K562 (cell line): ENCODE measurements around the gene POMGNT1. TPM values are rescaled to one million over a fixed set of nuclear protein-coding genes. Genes with fewer than 3 reads are reported as not detected.

Experiments used
- ATAC-seq: fragments of 200-7000 bp; cut with Tn5 transposase; 3 replicates; pipeline ENCODE4 v1.9.1; 2020; ENCODE audit warnings: moderate library complexity
- BruUV-seq: library from RNA; stranded (reverse); fragments of 400-500 nt; replicated peaks from 2 replicates; lab custom pipeline; 2021; lab: Mats Ljungman, UMichigan
- CTCF ChIA-PET: fragments of 300-600 bp; formaldehyde crosslinking; extraction: SDS; loops from one replicate; lab custom pipeline; 2021; ENCODE audit warnings: low intra/inter-chr PET ratio; lab: Yijun Ruan, JAX
- POLR2A ChIA-PET: fragments of 300-600, 350-650 bp; sonication (Branson Sonifier 250); formaldehyde crosslinking; extraction: SDS; loops from one replicate; lab custom pipeline; 2021; ENCODE audit warnings: antibody characterized with exemption, inconsistent platforms; lab: Yijun Ruan, JAX
- DNase-seq, 4 experiments: peaks; one replicate each; pipeline versions ENCODE4 v3.0.0 to v3.0.0-alpha.2; 2011 to 2018; ENCODE audit warnings: low spot score in 3 of 4, mixed read lengths in 3 of 4; ENCODE audit errors: extremely low read depth in 1 of 4
- FAIRE-seq: peaks from 2 replicates; lab custom pipeline; 2011; peaks lifted over from hg19 to GRCh38; lab: Jason Lieb, UNC
- H2AFZ ChIP-seq: 2 replicates; pipeline ENCODE4 v1.6.0; 2011; ENCODE audit warnings: low read depth, low read length, control low read depth, inconsistent platforms
- H3K27ac ChIP-seq: fragments of 200-600 bp; 3 replicates; pipeline ENCODE4 v1.8.0; 2011; ENCODE audit warnings: low read depth, mild to moderate bottlenecking, control low read depth, inconsistent platforms, low read length, moderate library complexity, mixed read lengths; ENCODE audit errors: extremely low read depth
- H3K27me3 ChIP-seq, 2 experiments: fragments of 300-600 bp in 1 of 2; 2 replicates in 1 of 2; 3 replicates in 1 of 2; pipeline versions ENCODE4 v1.6.0 to v1.8.0; 2011; ENCODE audit warnings: inconsistent platforms in 2 of 2, low read length in 2 of 2, mild to moderate bottlenecking in 1 of 2, mixed read lengths in 1 of 2, moderate library complexity in 1 of 2; ENCODE audit not compliant: control insufficient read depth in 2 of 2, insufficient read depth in 2 of 2
- H3K36me3 ChIP-seq: fragments of 300-600 bp; 3 replicates; pipeline ENCODE4 v1.8.0; 2011; ENCODE audit warnings: mild to moderate bottlenecking, low read length, inconsistent platforms; ENCODE audit not compliant: control insufficient read depth, insufficient read depth
- H3K4me1 ChIP-seq, 2 experiments: fragments of 200-600 bp in 1 of 2; replicated peaks in 1 of 2; 2 replicates in 1 of 2; 3 replicates in 1 of 2; pipeline versions ENCODE4 v1.5.1 to v1.8.0; 2011; ENCODE audit warnings: inconsistent platforms in 2 of 2, low read length in 2 of 2, mild to moderate bottlenecking in 1 of 2, mixed read lengths in 1 of 2, moderate library complexity in 1 of 2; ENCODE audit not compliant: control insufficient read depth in 2 of 2, insufficient read depth in 2 of 2
- H3K4me2 ChIP-seq: 2 replicates; pipeline ENCODE4 v1.6.1; 2011; ENCODE audit warnings: low read length, control low read depth, inconsistent platforms, mixed read lengths; ENCODE audit not compliant: insufficient read depth
- H3K4me3 ChIP-seq: fragments of 200-600 bp; sonication (generic), shearing (Covaris generic); 2 replicates; pipeline ENCODE4 v1.5.1; 2016; ENCODE audit warnings: control low read depth, inconsistent platforms
- H3K79me2 ChIP-seq: fragments of 200-600 bp; 3 replicates; pipeline ENCODE4 v1.8.0; 2011; ENCODE audit warnings: low read length, inconsistent platforms; ENCODE audit not compliant: control insufficient read depth, insufficient read depth
- H3K9ac ChIP-seq, 2 experiments: 2 replicates each; pipeline versions ENCODE4 v1.6.0 to v1.6.1; 2011; ENCODE audit warnings: low read depth in 2 of 2, low read length in 2 of 2, control low read depth in 1 of 2, inconsistent platforms in 1 of 2, mild to moderate bottlenecking in 1 of 2, mixed read lengths in 1 of 2; ENCODE audit not compliant: insufficient read depth in 1 of 2
- H3K9me1 ChIP-seq: one replicate; pipeline ENCODE4 v1.6.0; 2011; ENCODE audit warnings: inconsistent platforms, mild to moderate bottlenecking, low read length, moderate library complexity; ENCODE audit not compliant: control insufficient read depth, insufficient read depth
- H3K9me3 ChIP-seq: replicated peaks from 2 replicates; pipeline ENCODE4 v1.5.1; 2011; ENCODE audit warnings: low read depth, low read length, inconsistent platforms; ENCODE audit not compliant: control insufficient read depth, insufficient read depth
- H4K20me1 ChIP-seq: replicated peaks from 2 replicates; pipeline ENCODE4 v1.6.1; 2011; ENCODE audit warnings: low read length, inconsistent platforms, mixed read lengths; ENCODE audit not compliant: control insufficient read depth, insufficient read depth
- NCOA1 ChIP-seq: fragments of 450-650 bp; IDR thresholded peaks from 2 replicates; pipeline ENCODE4 v1.6.1; 2016; ENCODE audit warnings: low read depth
- WGBS: fragments of 100-300 bp; shearing (Covaris generic); methylation state at CpG from one replicate; pipeline ENCODE4 v1.1.6; 2016; ENCODE audit warnings: low coverage, mixed read lengths; ENCODE audit not compliant: insufficient coverage; ENCODE audit errors: missing lambda C conversion rate; 5-methylcytosine and 5-hydroxymethylcytosine counted together
- in situ Hi-C: fragments of 300-500 bp; cut with MboI; formaldehyde crosslinking; loops from 4 replicates; pipeline ENCODE4 v1.15.0; 2018; ENCODE audit warnings: inconsistent platforms, mixed read lengths
- intact Hi-C: fragments of 100-400 bp; cut with micrococcal nuclease; formaldehyde crosslinking; loops from 2 replicates; pipeline ENCODE4 v1.14.2; 2022
- polyA plus RNA-seq, 8 experiments: library from polyadenylated mRNA; depleted of rRNA in 4 of 8; stranded (reverse) in 5 of 8; unstranded in 3 of 8; fragments of >200 nt; fragmentation: Nextera tagmentation in 2 of 8; fragmentation: Illumina TruSeq in 1 of 8; extraction: Ambion mirVana in 2 of 8; extraction: Trizol in 1 of 8; gene quantifications; 2 replicates each; pipeline versions ENCODE4 v1.2.1 to v1.2.3, GENCODE V29; 2011 to 2014; ENCODE audit warnings: inconsistent platforms in 1 of 8, missing spikeins in 1 of 8
- total RNA-seq, 7 experiments: library from RNA; depleted of rRNA in 6 of 7; stranded (reverse); fragments of >200 nt in 6 of 7; fragmentation: Illumina TruSeq in 2 of 7; extraction: Trizol in 2 of 7; gene quantifications; 2 replicates each; pipeline versions ENCODE4 v1.2.1 to v1.2.3, GENCODE V29; 2011 to 2021; ENCODE audit warnings: low replicate concordance in 1 of 7
- TF ChIP-seq, protein P1 (sequence below): fragments of 450-650 bp; IDR thresholded peaks from 2 replicates; pipeline ENCODE4 v1.6.1; 2018; ENCODE audit not compliant: partially characterized antibody

POMGNT1 gene
- total and polyA plus RNA-seq, 9 of the 15 experiments (the other 6 are each of a cell fraction or from before 2014, with no cell fraction given) = 14.1 to 58.9 (median 37.8) TPM

DNA sequence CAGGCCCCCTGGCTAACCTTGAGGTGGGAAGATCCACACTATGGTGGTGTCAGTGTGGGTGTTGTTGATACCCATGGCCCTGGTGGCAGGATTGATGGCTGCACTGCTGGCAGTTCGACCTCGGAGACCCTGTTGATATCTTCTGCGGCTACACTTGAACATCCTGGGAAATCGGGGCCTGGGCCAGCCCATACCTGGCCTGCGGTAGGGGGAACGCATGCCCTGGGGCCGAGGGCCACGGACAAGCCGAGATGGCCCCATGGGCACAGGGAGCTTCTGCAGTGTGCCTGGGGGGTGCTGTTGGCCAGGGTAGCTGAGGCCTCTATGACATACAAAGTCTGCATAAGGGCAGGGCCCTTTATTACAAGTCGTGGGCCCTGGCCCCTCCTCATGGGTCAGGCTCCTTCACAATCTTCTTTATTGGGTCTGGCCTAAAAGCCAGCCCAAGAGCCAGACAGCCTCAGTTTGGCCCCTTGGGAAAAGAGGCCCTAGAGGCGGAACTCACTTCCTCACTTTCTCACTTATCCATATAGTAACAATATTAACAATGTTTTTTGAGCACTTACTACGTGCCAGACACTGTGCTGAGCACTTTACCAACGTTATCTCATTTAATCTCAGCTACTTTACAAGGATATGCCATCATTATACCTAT, 21.9 kb downstream of the POMGNT1 start, which contains the start of gene P3R3URF:
Gene P3R3URF (minus strand): TSS at position 278 of the 655 bp plus-strand sequence. CDS start 17 bp downstream, at position 261.
- Histone ChIP-seq H3K79me2 (no peaks in the 10 kb centered on the region), H4K20me1 (no peaks in the 10 kb centered on the region), H3K27me3 (0 out of 5 replicates have a peak, but pooled peaks cover 0 to 6% of the 10 kb centered on the region in 2 experiments), H3K4me1 (peaks cover 37 to 40% of the 10 kb centered on the region in 2 experiments), H2AFZ (peak within 1 kb of the TSS; percentile 76), H3K4me3 (no peak within 1 kb of the TSS), H3K36me3 (no peaks in the 10 kb centered on the region), H3K4me2 (no peak within 1 kb of the TSS), H3K9me1 (no peaks in the 10 kb centered on the region), H3K9ac (peak within 1 kb of the TSS in 1 of 2 experiments; percentile 57; a peak in 1 of 4 replicates), H3K27ac (no peak within 1 kb of the TSS), H3K9me3 (no peaks in the 10 kb centered on the region)
- CTCF ChIA-PET = interaction anchor here (0.6 kb wide), 2 partner anchors 138 to 662 kb away, joined by 3 read pairs; no protein-coding TSS in a partner anchor
- BruUV-seq = no TSS peak
- DNase-seq (no peak), ATAC-seq (no peak), FAIRE-seq (no peak)
- intact Hi-C loops = loop anchor here (10.0 kb wide), 1 partner anchor 292 kb away; no protein-coding TSS in a partner anchor
- WGBS = 62% methylated on average over 13 of the region's 13 CpGs
- in situ Hi-C loops = loop anchor here (5.0 to 25.0 kb wide), 2 partner anchors 139 to 539 kb away; no protein-coding TSS in a partner anchor
- no peak for TF ChIP-seq NCOA1
- TF ChIP-seq, protein P1, sequence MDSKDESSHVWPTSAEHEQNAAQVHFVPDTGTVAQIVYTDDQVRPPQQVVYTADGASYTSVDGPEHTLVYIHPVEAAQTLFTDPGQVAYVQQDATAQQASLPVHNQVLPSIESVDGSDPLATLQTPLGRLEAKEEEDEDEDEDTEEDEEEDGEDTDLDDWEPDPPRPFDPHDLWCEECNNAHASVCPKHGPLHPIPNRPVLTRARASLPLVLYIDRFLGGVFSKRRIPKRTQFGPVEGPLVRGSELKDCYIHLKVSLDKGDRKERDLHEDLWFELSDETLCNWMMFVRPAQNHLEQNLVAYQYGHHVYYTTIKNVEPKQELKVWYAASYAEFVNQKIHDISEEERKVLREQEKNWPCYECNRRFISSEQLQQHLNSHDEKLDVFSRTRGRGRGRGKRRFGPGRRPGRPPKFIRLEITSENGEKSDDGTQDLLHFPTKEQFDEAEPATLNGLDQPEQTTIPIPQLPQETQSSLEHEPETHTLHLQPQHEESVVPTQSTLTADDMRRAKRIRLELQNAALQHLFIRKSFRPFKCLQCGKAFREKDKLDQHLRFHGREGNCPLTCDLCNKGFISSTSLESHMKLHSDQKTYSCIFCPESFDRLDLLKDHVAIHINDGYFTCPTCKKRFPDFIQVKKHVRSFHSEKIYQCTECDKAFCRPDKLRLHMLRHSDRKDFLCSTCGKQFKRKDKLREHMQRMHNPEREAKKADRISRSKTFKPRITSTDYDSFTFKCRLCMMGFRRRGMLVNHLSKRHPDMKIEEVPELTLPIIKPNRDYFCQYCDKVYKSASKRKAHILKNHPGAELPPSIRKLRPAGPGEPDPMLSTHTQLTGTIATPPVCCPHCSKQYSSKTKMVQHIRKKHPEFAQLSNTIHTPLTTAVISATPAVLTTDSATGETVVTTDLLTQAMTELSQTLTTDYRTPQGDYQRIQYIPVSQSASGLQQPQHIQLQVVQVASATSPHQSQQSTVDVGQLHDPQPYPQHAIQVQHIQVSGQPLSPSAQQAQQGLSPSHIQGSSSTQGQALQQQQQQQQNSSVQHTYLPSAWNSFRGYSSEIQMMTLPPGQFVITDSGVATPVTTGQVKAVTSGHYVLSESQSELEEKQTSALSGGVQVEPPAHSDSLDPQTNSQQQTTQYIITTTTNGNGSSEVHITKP = peak; percentile 32
- POLR2A ChIA-PET = interaction anchor here (1.5 to 1.8 kb wide), 2 partner anchors 8 to 137 kb away, joined by 4 read pairs; no protein-coding TSS in a partner anchor
